Measurements from ENCODE around the gene ATP10B.
"Not testable (repeated sequence)": the region's sequence is repeated elsewhere in the genome, so short reads cannot be mapped to it uniquely, and the experiment has no call there.

ATP10B gene

DNA sequence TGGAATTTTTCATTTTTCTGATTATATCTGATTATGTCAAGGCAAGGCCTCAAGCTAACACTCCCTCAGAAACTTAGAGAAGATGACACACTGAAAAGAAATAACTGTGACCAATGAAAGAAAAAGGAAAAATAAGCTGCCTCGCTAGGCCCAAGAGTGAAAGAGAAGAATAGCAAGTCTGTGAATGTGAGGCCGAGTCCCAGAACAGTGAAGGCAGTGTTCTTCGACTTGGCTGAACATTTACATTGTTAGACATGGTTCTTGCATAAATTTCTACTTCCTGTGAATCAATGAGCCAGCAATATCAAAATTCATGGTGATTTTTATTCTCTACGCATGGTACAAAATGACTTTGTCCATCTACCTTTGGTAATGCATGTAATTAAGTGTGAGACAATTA lies at the start of gene ATP10B:
TSS of gene ATP10B (minus strand) at position 163 of the 400 bp plus-strand sequence. CDS start 164,137 bp downstream, outside the sequence.
- no peak for FAIRE-seq

DNA sequence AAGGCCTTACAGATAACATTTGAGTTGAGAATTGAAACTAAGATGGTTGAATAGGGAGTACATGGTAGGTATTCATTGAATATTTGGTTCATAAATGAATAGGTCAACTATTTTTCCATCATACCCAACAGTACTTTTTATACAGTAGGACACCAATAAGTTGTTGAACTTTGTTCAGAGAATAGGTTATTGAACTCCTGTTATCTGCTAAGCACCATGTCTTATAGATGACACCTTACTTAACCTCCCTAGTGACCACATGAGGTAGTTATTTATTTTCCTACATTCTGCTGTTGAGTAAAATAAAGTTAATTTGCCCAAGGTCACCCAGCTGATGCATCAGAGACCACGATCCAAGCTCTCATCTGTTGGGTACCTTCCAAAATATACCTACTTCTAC lies 49.6 kb upstream of the ATP10B start:
- FAIRE-seq: no peak

DNA sequence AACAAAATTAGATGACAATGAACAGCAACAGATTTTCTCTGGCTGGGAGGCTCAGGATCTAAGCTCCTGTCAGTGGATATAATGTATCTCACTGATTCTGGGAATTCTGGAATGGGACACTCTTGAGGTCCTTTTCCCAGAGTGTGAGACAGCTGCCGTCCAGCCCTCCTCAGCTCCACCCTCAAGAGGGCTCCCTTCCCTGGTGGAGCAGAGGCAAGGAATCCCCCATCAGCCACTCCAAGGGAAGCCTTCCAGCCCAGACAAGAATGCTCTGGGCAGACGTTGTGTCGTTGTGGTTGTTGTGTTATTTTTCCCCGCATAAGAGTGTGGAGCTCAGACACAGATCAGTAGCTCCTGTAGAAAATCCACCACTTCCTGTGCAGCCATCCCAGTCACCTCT lies 47.7 kb upstream of the ATP10B start:
- FAIRE-seq: no peak

DNA sequence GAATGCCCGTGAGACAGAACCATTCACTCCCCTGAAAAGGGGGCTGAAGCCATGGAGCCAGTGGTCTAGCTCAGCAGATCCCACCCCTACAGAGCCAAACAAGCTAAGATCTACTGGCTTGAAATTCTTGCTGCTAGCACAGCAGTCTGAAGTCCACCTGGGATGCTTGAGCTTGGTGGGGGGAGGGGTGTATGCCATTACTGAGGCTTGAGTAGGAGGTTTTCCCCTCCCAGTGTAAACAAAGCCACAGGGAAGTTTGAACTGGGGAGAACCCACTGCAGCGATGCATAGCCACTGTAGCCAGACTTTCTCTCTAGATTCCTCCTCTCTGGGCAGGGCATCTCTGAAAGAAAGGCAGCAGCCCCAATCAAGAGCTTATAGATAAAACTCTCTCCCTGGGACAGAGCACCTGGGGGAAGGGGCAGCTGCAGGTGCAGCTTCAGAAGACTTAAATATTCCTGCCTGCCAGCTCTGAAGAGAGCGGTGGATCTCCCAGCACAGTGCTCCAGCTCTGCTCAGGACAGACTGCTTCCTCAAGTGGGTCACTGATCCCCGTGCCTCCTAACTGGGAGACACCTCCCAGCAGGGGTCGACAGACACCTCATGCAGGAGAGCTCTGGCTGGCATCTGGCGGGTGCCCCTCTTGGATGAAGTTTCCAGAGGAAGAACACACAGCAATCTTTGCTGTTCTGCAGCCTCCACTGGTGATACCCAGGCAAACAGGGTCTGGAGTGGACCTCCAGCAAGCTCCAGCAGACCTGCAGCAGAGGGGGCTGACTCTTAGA lies 41.4 kb upstream of the ATP10B start:
- FAIRE-seq: not testable (repeated sequence)

DNA sequence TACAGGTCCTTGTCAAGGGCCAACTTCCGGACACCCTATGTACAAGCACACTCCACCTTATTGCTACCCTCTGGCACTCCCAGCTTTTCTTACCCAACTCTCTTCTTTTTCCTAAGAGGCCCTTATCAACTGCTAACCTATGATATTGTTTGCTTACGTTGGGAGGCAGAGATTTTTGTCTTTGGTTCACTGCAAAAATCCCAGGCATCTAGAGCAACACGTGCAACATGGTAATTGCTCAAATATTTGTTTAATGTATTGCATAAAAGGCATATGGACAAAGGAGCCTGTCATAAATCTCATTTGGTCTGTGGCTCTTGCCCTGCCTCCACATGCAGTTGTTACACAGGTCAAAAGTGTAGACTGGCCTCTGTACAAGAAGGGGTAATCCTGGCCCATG lies 35.8 kb upstream of the ATP10B start:
- FAIRE-seq: no peak

- not testable (repeated sequence) for FAIRE-seq
Observed at GRCh38 chr5:160873560-160874200, 21.7 kb upstream of the ATP10B start.

GRCh38 chr5:160869989-160870521 lies 18.0 kb upstream of the ATP10B start:
- peak; percentile 43 for FAIRE-seq

DNA sequence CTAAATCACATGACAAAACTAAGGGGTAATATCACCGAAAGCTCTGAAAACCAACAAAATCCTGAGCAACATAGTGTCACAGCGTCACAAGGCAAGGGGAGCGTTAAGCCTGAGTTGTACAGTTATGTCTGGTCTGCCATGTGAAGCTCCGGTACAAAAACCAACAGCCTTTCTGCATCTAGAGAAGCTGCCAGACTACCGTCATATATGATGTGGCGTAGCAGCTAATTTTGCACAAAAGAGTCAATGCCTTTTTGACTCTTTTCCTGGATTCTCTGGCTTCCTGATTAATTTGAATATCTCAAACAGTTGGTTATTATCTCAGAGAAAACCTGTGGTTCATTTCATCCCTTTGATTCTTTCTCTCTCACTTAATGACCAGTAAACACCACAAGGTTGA lies 16.0 kb upstream of the ATP10B start:
- FAIRE-seq: no peak

- FAIRE-seq: no peak
Observed at GRCh38 chr5:160851451-160851850, 560 bp downstream of the ATP10B start.

GRCh38 chr5:160850421-160850820 lies 1.6 kb downstream of the ATP10B start:
- FAIRE-seq: no peak

- FAIRE-seq: no peak
Observed at GRCh38 chr5:160847526-160848085, 4.4 kb downstream of the ATP10B start.

- no peak for FAIRE-seq
Observed at GRCh38 chr5:160846642-160847041, 5.4 kb downstream of the ATP10B start.

GRCh38 chr5:160844177-160844576 lies 7.8 kb downstream of the ATP10B start:
- no peak for FAIRE-seq

DNA sequence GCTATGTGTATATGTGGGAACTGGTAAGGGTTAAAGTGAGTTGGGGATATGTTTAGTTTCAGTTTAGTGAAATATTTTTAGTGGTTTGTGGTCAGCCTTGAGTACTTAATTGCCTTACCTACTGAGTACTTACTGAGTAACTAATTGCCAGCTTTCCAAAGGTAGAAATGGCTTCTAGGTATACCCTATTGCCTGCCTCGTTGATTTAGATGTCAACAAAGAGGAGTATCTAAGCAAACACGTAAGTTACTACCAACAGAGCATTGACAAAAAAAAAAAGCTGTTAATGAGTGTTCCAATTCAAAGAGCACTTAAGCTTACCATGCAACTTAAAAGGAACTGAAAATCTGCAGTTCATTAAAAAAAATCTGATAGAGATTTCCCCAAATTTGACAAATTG lies 8.8 kb downstream of the ATP10B start:
- peak; percentile 36 for FAIRE-seq

GRCh38 chr5:160837749-160838593 lies 14.0 kb downstream of the ATP10B start:
- no peak for FAIRE-seq

DNA sequence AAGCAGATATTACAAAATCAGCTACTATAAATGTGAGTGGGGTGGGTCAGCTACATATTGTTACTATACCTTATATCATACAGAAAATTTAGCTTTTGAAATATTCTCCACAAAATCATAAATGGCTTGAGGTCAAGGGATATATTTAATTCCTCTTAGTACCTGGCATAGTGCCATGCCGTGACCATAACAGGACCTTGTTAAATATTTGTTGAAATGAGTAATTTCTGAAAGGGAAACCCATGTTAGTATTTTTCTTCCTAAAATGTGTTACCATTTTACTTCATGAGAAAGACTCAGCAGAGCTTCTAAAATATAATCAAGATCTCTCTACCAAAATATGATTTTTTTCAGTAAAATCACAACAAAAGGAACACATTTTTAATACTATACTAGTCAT lies 14.8 kb downstream of the ATP10B start:
- no peak for FAIRE-seq

DNA sequence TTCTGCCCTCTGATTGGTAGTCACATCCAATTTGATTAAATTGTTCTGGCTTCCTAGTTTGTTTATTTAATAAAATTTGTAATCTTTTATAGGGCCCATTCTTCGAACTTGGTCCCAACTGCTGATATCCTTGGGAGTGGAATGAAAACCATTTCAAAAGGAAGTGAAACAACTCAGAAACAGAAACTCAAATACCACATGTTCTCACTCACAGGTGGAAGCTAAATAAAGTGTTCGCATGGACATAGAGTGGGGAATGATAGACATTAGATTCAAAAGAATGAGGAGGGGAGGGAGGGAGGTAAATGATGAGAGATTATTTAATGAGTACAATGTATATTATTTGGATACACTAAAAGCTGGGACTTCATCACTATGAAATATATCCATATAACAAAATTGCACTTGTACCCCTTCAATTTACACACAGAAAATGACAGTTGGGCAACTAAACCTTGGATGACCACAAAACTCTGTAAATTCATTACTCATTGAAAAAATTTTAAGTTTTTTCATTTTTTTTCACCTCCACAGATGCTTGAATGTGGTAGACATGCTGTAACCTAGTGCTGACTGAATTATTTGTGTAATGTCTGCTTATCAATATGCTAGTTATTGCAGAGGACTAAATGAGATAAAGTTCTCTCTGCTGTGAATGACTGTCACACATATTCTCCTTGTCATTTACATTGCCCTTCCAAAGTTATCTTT lies 16.0 kb downstream of the ATP10B start:
- FAIRE-seq: no peak

DNA sequence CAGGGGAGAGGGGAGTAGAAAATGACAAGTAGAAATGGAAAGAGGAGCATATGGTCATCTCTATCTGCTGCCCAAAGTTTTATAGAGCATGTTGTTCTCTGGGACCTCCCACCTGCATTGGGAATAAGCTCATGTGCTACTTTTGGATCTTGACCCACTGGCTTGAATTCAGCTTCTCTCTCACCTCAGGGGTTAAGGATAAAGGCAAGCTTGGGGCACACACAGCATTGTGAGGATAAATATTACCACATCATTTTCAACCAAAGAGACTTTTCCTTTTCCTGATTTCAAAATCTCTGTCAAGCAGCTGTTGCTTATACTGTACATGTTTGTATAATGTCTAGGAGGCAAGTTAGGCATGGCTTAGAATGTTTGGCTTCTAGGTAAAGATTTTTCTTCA lies 16.6 kb downstream of the ATP10B start:
- FAIRE-seq: no peak

- FAIRE-seq: no peak
Observed at GRCh38 chr5:160833806-160834205, 18.2 kb downstream of the ATP10B start.

DNA sequence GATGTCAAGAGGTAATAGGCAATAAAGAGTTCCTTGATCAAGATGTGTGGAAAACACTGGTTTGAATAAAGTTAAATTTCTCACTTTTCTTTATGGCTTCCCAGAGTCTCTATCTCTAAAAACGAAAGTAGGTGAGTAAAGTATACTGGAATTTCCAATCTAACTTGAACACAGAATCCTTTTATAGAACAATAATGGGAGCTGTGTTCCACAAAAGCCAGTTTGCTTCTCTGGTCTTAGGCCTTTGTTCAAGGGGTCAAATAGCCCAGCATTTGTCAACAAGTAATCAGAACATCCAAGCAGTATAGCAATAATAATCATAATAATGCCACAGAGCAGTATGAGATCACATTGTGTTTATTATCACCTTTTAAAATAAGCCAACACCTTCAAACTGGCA lies 20.2 kb downstream of the ATP10B start:
- no peak for FAIRE-seq

GRCh38 chr5:160824301-160825001 lies 27.6 kb downstream of the ATP10B start:
- FAIRE-seq: no peak

Measured in colon (tissue), 2 donors.